Loucy (cell line): Measurements from ENCODE around the gene GCLM.

Experiments used
- EZH2phosphoT487 ChIP-seq: fragments of 200-600 bp; IDR thresholded peaks from 2 replicates; pipeline ENCODE4 v1.6.1; 2018; ENCODE audit warnings: antibody characterized with exemption, mild to moderate bottlenecking, moderate library complexity, borderline replicate concordance
- TF ChIP-seq, protein P1 (sequence below): fragments of 200-600 bp; sonication (generic); conservative IDR thresholded peaks from 2 replicates; pipeline ENCODE4 v1.5.1; 2014; ENCODE audit warnings: mild to moderate bottlenecking, antibody characterized with exemption, low read length

DNA sequence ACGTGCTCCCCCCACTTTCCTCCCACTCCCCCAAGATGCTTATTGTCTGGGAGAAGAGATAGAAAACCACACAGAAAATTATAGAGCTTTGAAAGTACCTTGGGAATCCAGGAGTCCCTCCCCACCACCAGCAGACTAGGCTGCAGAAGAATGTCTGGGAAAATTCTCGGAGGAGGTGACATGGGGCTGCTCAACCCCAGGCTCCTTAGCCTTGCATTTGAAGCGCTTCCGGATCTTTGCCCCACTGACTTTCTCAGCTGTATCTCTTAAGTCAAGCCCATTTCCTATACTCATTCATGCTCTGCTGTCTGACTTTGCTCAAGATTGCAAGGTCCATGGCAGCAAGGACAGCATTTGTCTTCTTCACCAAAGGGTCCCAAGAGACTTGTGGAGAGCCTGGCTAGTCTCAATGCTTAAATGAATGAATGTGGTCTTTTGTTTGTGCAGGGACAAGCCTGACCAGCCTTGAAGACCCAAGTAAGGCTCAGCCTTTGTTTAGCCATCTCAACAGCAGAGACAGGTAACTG is 68.2 kb downstream of the GCLM start:
- TF ChIP-seq, protein P1, sequence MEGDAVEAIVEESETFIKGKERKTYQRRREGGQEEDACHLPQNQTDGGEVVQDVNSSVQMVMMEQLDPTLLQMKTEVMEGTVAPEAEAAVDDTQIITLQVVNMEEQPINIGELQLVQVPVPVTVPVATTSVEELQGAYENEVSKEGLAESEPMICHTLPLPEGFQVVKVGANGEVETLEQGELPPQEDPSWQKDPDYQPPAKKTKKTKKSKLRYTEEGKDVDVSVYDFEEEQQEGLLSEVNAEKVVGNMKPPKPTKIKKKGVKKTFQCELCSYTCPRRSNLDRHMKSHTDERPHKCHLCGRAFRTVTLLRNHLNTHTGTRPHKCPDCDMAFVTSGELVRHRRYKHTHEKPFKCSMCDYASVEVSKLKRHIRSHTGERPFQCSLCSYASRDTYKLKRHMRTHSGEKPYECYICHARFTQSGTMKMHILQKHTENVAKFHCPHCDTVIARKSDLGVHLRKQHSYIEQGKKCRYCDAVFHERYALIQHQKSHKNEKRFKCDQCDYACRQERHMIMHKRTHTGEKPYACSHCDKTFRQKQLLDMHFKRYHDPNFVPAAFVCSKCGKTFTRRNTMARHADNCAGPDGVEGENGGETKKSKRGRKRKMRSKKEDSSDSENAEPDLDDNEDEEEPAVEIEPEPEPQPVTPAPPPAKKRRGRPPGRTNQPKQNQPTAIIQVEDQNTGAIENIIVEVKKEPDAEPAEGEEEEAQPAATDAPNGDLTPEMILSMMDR = no peak
- no peak for TF ChIP-seq EZH2phosphoT487
